NOMO-1 treated with DMSO at 0.1 percent for 48 hours (cell line): Measurements from ENCODE around the gene NEDD4L.
A peak's percentile ranks its signal among the peaks of the same experiment; 100 is the strongest.
"Not testable (repeated sequence)": the region's sequence is repeated elsewhere in the genome, so short reads cannot be mapped to it uniquely, and the experiment has no call there.

ENCODE experiments used
- DNase-seq: peaks from one replicate; lab custom pipeline; 2025; ENCODE audit not compliant: unreplicated experiment; lab: John Stamatoyannopoulos, UW

NEDD4L gene

DNA sequence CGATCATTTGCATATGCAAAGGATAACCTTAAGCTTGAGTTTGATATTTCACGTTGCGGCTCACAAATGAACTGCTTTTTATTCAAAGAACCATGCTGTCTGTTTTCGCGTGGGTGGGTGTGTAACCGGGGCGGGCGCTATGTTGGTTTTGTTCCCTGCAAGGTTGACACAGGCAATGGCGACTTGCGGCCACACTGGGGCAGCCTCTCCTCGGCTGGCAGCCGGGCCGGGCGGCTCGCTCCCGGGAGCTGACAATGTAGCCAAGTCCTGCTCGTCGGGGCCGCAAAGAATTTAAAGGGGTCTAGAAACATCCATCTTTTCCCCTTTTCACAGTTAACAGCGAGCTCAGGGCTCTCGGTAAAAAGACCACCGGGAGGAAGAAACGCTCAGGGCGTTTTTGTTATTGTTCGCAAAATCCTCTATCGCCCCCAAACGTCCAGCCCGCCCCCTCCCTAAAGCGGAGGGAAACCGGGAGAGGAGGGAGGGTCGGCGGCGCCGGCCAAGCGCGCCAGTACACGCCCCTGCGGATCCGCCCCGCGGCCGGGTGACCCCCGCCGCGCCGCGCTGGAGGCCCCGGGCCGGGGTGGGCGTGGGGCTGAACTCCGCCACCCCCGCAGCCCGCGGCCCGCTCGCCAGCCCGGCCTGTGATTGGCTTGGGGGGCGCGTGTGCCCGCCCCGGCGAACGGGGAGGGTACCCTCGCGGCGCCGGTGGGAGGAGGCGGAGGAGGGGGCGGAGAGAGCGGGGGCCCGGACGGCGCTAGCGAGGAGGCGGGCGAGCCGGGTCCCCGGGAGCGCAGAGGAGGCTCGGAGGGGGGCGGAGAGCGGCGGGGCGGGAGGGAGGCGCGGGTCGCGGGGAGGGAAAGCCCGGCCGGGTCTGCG is at the start of gene NEDD4L:
Gene NEDD4L, plus strand, starts transcription at position 736 of the 879 bp plus-strand sequence. CDS start 435 bp downstream, outside the sequence.
- peak; percentile 88 for DNase-seq

GRCh38 chr18:57995331-57995730 is 48.7 kb upstream of the NEDD4L start:
- no peak for DNase-seq

- DNase-seq = not testable (repeated sequence)
Measured at GRCh38 chr18:57996894-57997293, 47.1 kb upstream of the NEDD4L start.

DNA sequence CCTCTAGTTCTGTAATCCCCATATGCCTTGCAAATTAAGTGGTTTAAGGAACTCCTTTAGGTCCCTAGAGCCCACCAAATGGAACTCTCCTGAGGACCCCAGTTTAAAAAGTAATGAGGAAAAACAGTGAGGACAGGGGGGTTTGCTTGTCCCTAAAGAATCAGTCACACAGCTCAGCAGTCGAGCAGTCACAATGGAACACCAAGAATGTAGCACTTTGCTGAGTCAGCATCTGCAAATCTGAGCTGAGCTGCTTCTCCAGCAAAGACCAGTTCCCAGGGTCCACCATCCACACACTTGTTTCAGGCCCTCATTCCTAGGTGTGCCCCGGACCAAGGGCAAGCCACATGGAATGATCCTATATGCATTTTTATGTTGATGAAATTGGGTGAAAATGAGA is 46.2 kb upstream of the NEDD4L start:
- DNase-seq = no peak

- no peak for DNase-seq
Measured at GRCh38 chr18:57998461-57998860, 45.6 kb upstream of the NEDD4L start.

GRCh38 chr18:58004317-58004716 is 39.7 kb upstream of the NEDD4L start:
- DNase-seq = no peak

- DNase-seq = no peak
Measured at GRCh38 chr18:58005011-58005410, 39.0 kb upstream of the NEDD4L start.

DNA sequence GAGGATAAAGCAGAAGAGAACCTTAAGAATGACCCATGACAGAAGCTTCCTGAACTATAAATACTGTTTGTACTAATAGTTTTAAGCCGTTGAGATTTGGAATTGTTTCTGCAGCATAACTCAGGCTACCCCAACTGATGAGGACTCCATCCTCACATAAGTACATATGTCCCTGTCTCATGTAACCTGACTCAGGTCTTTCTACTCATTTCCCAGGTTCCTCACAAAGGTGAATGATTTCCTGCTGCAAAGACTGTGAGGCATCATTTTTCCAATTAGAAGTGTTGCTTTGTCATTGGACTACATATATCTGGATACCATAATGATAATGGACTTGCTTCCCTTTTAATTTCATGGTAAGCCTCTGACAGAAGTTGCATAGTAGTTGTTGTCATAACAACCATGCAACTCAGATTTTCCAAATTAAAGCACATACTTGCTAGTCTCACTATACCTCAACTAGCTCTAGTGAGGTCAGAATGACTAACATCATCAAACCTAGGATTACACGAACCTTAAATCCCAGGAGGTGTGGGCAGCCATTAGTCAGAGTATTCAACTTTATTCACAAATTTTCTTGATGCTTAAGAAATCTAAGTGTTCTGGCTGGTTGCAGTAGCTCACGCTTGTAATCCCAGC is 38.0 kb upstream of the NEDD4L start:
- DNase-seq = no peak

DNA sequence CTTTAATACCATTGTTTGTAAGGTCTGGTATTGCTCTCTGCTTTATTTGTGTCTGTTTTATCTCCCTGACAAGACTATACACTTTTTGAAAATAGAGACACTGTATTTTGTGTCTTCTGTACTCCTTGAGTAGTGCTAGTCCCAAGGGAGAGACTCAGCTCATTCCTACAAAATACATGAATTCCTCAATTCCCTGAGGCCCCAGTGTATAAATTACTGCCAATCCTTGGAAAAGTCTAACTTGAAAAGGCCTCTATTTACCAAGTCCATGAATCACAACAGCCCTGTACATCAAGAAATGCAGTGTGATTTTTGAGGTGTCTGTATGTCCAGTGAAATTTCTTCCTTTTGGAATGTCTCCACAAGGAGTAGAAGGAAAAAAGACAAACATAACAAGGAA is 34.9 kb upstream of the NEDD4L start:
- DNase-seq = no peak

- no peak for DNase-seq
Measured at GRCh38 chr18:58010265-58010664, 33.8 kb upstream of the NEDD4L start.

DNA sequence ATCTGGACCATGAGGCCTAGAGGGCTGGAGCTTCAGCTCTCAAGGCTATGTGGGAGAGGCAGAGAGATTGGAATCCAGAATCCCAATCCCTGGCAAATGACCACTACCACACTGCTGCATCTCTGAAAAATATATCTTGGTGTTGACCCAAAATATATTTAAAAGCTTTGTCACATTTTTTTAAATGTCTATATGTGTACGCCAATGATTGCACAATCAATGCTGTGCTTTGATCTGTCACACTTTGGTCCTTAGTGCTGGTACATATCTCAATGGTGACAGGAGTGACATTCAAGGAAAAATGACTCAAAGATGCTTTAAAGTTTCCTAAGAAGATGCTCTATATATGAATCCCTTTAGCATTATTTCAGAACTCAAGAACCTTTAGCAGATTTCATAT is 31.7 kb upstream of the NEDD4L start:
- DNase-seq = no peak

DNA sequence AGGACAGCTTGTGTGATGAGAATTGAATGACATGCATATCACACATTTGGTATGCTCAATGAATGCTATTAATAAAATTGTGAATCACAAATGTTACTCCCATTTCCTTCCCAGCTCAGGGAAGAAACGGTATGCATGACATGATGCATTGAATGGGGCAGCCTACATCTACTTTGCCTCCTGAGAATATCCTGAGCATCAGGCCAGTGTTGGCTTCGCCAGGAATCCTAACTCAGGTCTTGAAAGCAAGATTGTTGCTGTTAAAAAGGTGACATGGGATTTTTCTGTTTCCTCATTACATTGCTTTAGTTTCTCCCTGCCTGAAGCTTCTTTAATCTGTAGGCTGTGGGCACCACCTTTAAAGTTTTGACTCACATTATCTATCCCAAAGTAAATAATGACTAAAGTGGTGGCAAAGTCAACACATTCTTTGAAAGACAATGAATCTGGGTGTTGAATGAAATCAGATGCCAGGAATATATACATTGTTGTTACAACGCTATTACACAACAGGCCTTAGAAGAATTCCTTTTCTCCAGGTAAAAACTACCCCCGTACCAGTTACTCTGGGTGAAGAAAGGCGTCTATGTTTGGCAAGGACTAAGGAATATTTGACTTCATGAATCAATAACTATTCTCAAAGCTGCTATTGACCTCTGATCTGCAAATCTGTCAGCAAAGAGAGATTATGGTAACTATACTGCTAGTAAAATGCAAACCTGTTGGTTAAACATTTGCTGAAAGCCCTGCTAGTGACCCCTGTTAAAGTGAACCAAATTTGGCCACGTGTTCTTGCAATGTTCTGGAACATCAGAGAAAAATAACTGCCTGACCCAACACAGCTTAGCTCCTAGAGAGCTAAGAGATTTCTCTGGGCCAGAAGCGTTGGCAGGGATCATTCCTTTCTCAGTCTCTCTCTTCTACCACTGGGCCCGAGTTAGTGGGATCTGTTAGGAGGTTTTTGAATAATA is 30.5 kb upstream of the NEDD4L start:
- no peak for DNase-seq

DNA sequence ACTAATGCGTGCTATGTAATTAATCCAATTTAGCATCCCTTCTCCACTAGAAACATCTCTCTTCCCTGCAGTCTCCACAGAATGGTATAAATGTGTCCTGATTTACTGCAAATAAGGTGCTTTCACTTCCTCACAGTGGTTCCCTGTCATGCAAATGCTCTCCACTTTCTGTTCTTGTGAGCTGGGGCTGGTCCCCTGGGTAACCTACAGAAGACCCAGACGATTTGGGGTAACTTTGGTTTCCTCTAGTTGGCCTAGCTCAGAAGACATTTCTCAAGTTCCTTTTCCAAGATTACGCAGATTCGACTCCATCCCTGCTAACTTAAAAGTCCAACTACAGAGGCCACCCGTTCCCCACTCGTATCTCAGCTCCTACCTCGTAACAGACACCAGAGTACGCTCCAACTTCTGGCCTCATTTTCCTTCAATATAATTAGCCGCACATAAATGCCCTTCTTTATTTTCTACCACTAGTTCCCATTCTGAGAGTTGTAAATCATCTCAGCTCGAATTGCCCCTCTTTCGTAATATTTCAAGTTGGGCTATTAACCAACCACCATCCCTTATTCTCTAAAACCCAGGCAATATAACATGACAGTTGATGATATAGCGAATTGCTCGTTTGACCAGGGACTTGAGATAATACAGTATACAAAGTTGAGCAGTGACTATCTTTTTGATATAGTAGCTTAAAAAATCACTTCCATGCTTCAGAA is 28.8 kb upstream of the NEDD4L start:
- peak; percentile 99 for DNase-seq

DNA sequence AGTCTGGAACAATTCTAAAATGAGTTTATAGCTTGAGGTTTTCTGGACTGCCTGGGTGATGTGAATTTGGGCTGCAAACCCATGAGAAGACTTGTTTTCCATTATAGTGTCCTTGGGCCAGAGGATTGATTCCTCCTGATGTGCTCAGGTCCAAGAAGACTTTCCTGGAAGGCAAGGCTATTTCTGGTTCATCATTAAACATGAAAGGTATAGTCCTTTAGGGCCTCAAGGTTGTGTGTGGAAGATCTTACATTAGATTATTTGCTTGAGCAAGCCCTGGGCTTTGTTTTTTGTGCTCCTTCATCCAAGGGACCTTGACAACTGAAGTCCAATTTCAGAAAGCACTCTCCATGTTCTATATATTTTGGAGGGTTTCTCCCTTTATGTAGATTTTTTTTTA is 26.8 kb upstream of the NEDD4L start:
- no peak for DNase-seq

DNA sequence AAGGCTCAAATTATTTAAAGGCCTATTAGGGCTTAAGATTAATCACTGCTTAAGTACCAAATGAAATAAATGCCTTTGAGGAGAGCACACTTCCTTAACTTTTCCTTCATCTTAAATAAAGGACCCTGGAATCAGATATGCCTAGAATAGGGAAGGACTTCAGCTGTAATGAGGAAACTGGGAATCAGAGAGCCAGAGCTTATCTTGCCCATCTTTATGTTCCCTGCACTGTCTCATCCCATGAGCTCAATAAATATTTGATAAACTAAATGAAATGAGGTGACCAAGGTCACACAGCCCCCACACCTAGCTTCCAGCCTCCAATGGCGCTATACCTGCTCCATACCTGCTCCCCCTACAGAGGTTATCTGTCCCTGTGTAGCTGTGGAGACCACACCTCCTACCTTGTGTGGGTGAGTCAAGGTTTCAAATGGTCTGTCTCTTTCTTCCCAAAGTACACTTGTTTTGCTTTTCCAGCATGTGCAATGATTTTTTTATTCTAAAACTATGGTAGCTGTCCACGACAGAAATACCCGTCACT is 23.4 kb upstream of the NEDD4L start:
- no peak for DNase-seq

DNA sequence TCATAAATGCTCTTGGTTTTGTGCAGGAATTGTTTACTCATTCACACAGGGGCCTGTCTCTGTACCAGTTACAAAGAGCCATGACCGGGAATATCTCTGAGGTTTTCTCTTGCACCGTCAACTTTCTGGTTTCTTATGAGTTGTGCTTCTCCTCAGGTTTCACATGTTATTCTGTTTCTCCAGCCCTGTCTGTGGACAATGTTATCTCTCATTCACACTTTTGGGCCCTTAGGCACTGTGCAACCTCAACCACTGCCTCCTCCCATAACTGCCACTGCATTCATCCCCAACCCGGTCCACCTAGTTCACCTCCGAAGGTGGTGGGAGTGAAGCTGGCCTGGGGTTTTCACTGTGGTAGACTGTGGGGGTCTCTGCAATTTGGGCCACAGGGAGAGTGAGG is 22.5 kb upstream of the NEDD4L start:
- DNase-seq = no peak

DNA sequence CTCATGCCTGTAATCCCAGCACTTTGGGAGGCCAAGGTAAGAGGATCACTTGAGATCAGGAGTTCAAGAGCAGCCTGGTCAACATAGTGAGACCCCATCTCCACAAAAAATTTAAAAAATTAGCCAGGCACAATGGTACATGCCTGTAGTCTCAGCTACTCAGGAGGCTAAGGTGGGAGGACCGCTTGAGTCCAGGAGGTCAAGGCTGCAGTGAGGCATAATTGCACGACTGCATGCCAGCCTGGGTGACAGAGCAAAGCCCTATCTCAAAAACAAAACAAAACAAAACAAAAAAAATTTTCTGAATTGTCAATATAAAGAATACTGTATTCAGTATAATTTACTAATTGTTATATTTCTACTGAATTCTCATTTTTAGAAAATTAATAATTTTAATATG is 20.9 kb upstream of the NEDD4L start:
- no peak for DNase-seq

- no peak for DNase-seq
Measured at GRCh38 chr18:58024139-58024538, 19.9 kb upstream of the NEDD4L start.

DNA sequence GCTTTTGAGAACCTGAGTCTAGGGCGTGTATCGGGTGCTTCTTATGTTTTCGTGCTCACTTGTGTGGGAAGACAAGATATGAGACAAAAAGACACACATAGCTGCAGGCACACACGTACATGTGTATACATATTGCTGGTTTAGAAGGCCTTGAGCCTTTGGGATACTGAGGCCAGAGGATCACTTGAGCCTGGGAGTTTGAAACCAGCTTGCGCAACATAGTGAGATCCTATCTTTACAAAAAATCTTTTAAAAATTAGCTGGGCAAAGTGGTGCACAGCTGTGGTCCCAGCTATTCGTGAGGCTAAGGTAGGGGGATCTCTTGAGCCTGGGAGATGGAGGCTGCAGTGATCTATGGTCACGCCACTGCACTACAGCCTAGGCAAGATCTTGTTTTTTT is 18.8 kb upstream of the NEDD4L start:
- DNase-seq = no peak

- no peak for DNase-seq
Measured at GRCh38 chr18:58025733-58026132, 18.3 kb upstream of the NEDD4L start.
